Measurements from ENCODE around the gene NUCB1.

NUCB1 gene

GRCh38 chr19:48934837-48935236 is 34.7 kb downstream of the NUCB1 start:
- FAIRE-seq (no peak), DNase-seq (ENCODE audit: insufficient read length, low spot score) (no peak)

DNA sequence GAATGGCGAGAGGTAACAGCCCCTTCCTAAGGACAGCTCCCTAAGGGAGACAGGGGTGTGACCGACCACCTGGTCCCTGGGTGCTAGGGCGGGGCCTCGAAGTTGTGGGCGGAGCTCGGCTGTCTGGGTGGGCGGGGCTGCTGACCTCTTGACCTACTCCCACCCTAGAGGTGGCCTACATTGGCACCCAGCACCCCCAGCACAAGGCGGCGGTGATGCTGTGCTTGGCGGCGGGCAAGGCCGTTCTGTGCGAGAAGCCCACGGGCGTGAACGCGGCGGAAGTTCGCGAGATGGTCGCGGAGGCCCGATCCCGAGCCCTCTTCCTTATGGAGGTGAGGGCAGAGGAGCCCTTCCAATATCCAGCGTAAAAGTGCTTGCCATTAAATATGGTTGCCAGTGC is 35.8 kb downstream of the NUCB1 start:
- FAIRE-seq: no peak
- no peak for DNase-seq (ENCODE audit: insufficient read length, low spot score)
- TF ChIP-seq POLR2A (IDR thresholded peaks at IDR 0.05; ENCODE audit: low read depth, low read length): no peak
- no peak for TF ChIP-seq POU2F2 (IDR thresholded peaks at IDR 0.05; ENCODE audit: low read depth, low read length)
- no peak for TF ChIP-seq POLR2AphosphoS5 (IDR thresholded peaks at IDR 0.05; ENCODE audit: low read depth, low read length)
- TF ChIP-seq PAX5 (IDR thresholded peaks at IDR 0.05; ENCODE audit: insufficient read depth, low read length, severe bottlenecking): no peak
- TF ChIP-seq TAF1 (IDR thresholded peaks at IDR 0.05; ENCODE audit: low read depth, low read length): no peak
- no peak for TF ChIP-seq SPI1 (IDR thresholded peaks at IDR 0.05; ENCODE audit: low read depth, low read length)

More at GRCh38 chr19:48934837-48935236, 34.7 kb downstream of the NUCB1 start:
- no peak for TF ChIP-seq TAF1 (IDR thresholded peaks at IDR 0.05; ENCODE audit: low read depth, low read length)
- TF ChIP-seq PAX5 (IDR thresholded peaks at IDR 0.05; ENCODE audit: insufficient read depth, low read length, severe bottlenecking): no peak
- TF ChIP-seq SPI1 (IDR thresholded peaks at IDR 0.05; ENCODE audit: low read depth, low read length): no peak
- no peak for TF ChIP-seq POLR2A (IDR thresholded peaks at IDR 0.05; ENCODE audit: low read depth, low read length)
- no peak for TF ChIP-seq POLR2AphosphoS5 (IDR thresholded peaks at IDR 0.05; ENCODE audit: low read depth, low read length)
- TF ChIP-seq POU2F2 (IDR thresholded peaks at IDR 0.05; ENCODE audit: low read depth, low read length): no peak

DNA sequence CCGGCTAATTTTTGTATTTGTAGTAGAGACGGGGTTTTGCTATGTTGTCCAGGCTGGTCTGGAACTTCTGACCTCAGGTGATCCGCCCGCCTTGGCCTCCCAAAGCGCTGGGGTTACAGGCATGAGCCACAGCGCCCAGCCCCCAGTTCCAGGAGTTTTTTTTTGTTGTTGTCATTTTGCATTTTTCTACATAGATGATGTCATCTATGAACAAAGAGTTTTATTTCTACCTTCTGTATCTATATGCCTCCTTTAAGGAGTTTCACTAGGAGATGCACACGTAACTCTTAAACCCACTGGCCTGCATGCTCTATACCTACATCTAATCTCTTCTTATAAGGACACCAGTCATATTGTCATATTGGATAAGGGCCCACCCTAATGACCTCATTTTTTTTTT is 38.1 kb downstream of the NUCB1 start:
- TF ChIP-seq POLR2A (IDR thresholded peaks at IDR 0.05; ENCODE audit: low read depth, low read length): no peak
- TF ChIP-seq SPI1 (IDR thresholded peaks at IDR 0.05; ENCODE audit: low read depth, low read length): no peak
- TF ChIP-seq POU2F2 (IDR thresholded peaks at IDR 0.05; ENCODE audit: low read depth, low read length): no peak
- no peak for TF ChIP-seq PAX5 (IDR thresholded peaks at IDR 0.05; ENCODE audit: insufficient read depth, low read length, severe bottlenecking)
- no peak for TF ChIP-seq TAF1 (IDR thresholded peaks at IDR 0.05; ENCODE audit: low read depth, low read length)
- no peak for FAIRE-seq
- DNase-seq (ENCODE audit: insufficient read length, low spot score): no peak

- FAIRE-seq (no peak), DNase-seq (ENCODE audit: insufficient read length, low spot score) (no peak)
- TF ChIP-seq POLR2AphosphoS5 (IDR thresholded peaks at IDR 0.05; ENCODE audit: low read depth, low read length) (no peak), SPI1 (IDR thresholded peaks at IDR 0.05; ENCODE audit: low read depth, low read length) (no peak), POU2F2 (IDR thresholded peaks at IDR 0.05; ENCODE audit: low read depth, low read length) (no peak), POLR2A (IDR thresholded peaks at IDR 0.05; ENCODE audit: low read depth, low read length) (no peak), PAX5 (IDR thresholded peaks at IDR 0.05; ENCODE audit: insufficient read depth, low read length, severe bottlenecking) (no peak), TAF1 (IDR thresholded peaks at IDR 0.05; ENCODE audit: low read depth, low read length) (no peak)
These were observed 40.8 kb downstream of the NUCB1 start for GRCh38 chr19:48940902-48941301.

GRCh38 chr19:48943081-48943480 is 43.0 kb downstream of the NUCB1 start:
- TF ChIP-seq PAX5 (IDR thresholded peaks at IDR 0.05; ENCODE audit: insufficient read depth, low read length, severe bottlenecking): no peak
- TF ChIP-seq SPI1 (IDR thresholded peaks at IDR 0.05; ENCODE audit: low read depth, low read length): no peak
- no peak for TF ChIP-seq TAF1 (IDR thresholded peaks at IDR 0.05; ENCODE audit: low read depth, low read length)
- TF ChIP-seq POLR2AphosphoS5 (IDR thresholded peaks at IDR 0.05; ENCODE audit: low read depth, low read length): no peak
- TF ChIP-seq POU2F2 (IDR thresholded peaks at IDR 0.05; ENCODE audit: low read depth, low read length): no peak
- TF ChIP-seq POLR2A (IDR thresholded peaks at IDR 0.05; ENCODE audit: low read depth, low read length): no peak
- no peak for FAIRE-seq

GRCh38 chr19:48945415-48945814 is 45.3 kb downstream of the NUCB1 start:
- TF ChIP-seq SPI1 (IDR thresholded peaks at IDR 0.05; ENCODE audit: low read depth, low read length) (no peak), TAF1 (IDR thresholded peaks at IDR 0.05; ENCODE audit: low read depth, low read length) (no peak), POLR2AphosphoS5 (IDR thresholded peaks at IDR 0.05; ENCODE audit: low read depth, low read length) (no peak), PAX5 (IDR thresholded peaks at IDR 0.05; ENCODE audit: insufficient read depth, low read length, severe bottlenecking) (no peak), POU2F2 (IDR thresholded peaks at IDR 0.05; ENCODE audit: low read depth, low read length) (no peak), POLR2A (IDR thresholded peaks at IDR 0.05; ENCODE audit: low read depth, low read length) (no peak)
- DNase-seq (ENCODE audit: insufficient read length, low spot score): no peak
- no peak for FAIRE-seq

More at GRCh38 chr19:48943081-48943480, 43.0 kb downstream of the NUCB1 start:
- no peak for DNase-seq (ENCODE audit: insufficient read length, low spot score)

GRCh38 chr19:48945817-48946216 is 45.7 kb downstream of the NUCB1 start:
- DNase-seq (ENCODE audit: insufficient read length, low spot score) (no peak), FAIRE-seq (no peak)
- TF ChIP-seq POLR2AphosphoS5 (IDR thresholded peaks at IDR 0.05; ENCODE audit: low read depth, low read length): no peak
- TF ChIP-seq TAF1 (IDR thresholded peaks at IDR 0.05; ENCODE audit: low read depth, low read length): no peak
- TF ChIP-seq POLR2A (IDR thresholded peaks at IDR 0.05; ENCODE audit: low read depth, low read length): no peak
- no peak for TF ChIP-seq PAX5 (IDR thresholded peaks at IDR 0.05; ENCODE audit: insufficient read depth, low read length, severe bottlenecking)
- TF ChIP-seq POU2F2 (IDR thresholded peaks at IDR 0.05; ENCODE audit: low read depth, low read length): no peak
- no peak for TF ChIP-seq SPI1 (IDR thresholded peaks at IDR 0.05; ENCODE audit: low read depth, low read length)

DNA sequence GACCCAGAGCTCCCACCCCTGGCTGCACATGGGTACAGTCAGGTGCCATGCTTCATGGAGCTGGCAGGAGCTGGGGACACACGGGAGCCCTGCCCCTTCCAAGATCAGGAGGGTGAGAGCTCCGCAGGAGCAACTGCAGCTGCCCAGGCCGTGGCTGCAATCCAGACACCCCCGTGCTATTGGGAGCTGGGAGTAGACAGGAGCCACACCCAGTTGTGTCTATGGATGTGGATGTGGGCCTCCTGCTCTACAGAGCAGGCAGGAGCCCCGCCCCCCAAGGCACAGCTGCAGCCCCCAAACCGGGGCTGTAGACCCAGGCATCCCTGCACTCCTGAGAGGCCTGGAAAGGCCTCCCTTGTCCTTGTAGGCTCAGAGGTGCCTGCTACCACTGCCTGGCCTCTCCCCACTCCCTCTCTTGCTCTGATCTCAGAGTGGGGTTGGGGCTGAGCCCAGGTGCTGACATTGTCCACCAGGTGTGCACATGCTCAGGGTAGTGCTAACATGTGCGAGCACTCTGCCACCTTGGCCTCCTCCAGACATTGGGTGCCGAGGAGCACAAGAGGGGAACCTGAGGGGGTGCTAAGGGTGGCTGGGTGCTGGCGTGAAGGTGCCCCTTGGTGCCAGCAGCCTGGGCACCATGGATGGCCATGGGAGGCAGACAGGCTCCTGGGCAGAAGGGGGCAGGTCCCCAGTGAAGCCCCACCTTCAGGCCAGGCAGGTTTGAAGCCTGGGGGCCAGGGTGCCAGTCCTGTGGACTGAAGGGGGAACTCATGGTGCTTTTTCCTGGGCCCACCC is 46.5 kb downstream of the NUCB1 start:
- DNase-seq (ENCODE audit: insufficient read length, low spot score) (no peak), FAIRE-seq (no peak)
- TF ChIP-seq POU2F2 (IDR thresholded peaks at IDR 0.05; ENCODE audit: low read depth, low read length) (no peak), TAF1 (IDR thresholded peaks at IDR 0.05; ENCODE audit: low read depth, low read length) (no peak), PAX5 (IDR thresholded peaks at IDR 0.05; ENCODE audit: insufficient read depth, low read length, severe bottlenecking) (no peak), SPI1 (IDR thresholded peaks at IDR 0.05; ENCODE audit: low read depth, low read length) (no peak), POLR2AphosphoS5 (IDR thresholded peaks at IDR 0.05; ENCODE audit: low read depth, low read length) (no peak), POLR2A (IDR thresholded peaks at IDR 0.05; ENCODE audit: low read depth, low read length) (no peak)

- FAIRE-seq (no peak), DNase-seq (ENCODE audit: insufficient read length, low spot score) (no peak)
- no peak for TF ChIP-seq TAF1 (IDR thresholded peaks at IDR 0.05; ENCODE audit: low read depth, low read length)
These were observed 47.1 kb downstream of the NUCB1 start for GRCh38 chr19:48947258-48947542.

DNA sequence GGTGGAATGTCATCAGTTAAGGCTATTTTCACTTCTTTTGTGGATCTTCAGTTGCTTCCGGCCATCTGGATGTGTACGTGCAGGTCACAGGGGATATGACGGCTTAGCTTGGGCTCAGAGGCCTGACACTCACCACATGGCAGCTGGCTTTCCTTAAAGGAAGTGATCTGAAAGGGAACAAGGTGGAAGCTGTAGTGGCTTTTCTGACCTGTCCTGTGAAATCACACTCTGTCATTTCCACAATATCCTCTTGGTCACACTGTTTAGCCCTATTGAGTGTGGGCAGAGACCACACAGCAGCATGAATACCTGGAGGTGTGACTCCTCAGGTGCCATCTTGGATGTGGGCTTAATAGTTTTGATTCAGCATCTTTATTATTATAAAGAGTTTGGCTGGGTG is 50.0 kb downstream of the NUCB1 start:
- TF ChIP-seq TAF1 (IDR thresholded peaks at IDR 0.05; ENCODE audit: low read depth, low read length): no peak
- no peak for TF ChIP-seq POLR2AphosphoS5 (IDR thresholded peaks at IDR 0.05; ENCODE audit: low read depth, low read length)
- TF ChIP-seq SPI1 (IDR thresholded peaks at IDR 0.05; ENCODE audit: low read depth, low read length): no peak
- TF ChIP-seq PAX5 (IDR thresholded peaks at IDR 0.05; ENCODE audit: insufficient read depth, low read length, severe bottlenecking): no peak
- TF ChIP-seq POU2F2 (IDR thresholded peaks at IDR 0.05; ENCODE audit: low read depth, low read length): no peak
- FAIRE-seq: no peak
- DNase-seq (ENCODE audit: insufficient read length, low spot score): no peak

All from GM12891 (cell line).